ENCODE results near the gene COL1A1.

The COL1A1 gene

DNA sequence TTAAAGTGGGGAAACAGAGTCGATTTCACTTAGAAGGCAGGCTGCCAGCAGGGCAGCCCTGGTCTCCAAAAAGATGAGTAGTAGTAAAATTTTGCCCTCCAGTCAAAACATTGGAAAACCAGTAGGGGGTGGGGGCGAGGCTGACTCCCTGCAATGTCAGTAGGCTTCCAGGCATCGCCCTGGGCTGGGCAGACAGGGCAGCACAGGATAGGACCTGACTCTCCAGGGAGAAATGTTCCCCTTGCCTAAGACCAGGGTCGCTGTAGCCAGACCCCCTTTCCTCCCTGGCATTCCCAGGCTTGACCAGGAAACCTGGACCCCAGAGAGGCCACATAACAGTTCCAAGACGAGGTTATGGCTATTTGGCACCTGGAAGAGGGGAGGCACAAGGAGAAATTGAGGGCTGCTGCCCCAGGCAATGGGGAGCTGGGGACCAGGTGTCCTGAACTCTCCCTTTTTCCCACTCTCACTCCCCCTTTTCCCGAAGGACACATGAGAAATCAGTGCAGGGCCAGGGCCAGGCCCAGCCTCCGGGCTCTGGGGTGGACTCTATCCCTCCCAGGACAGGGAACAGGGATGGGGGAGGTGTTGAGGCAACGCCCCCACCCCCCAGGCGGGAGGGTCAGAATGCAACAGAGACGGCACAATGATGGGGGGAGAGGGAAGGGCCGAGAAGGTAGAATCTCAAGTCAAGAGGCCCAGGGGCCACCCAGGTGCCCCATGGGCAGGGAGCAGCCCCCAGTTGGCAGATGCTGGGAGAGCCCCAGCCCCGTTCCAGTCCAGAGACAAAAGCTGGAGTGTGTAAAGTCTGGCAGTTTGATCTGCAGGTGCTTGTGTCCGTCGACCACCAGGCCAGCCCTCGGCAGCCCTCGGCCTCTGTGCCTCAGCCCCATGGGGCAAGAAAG is 67.0 kb downstream of the COL1A1 start:
- no peak for DNase-seq (ENCODE audit: extremely low read depth, low read depth)
- no peak for TF ChIP-seq CTCF (IDR thresholded peaks at IDR 0.05; ENCODE audit: low read depth, low read length, missing control alignments)
- no peak overlapping the region for H3K4me3 ChIP-seq (replicated peaks; ENCODE audit: low read depth, low read length)

DNA sequence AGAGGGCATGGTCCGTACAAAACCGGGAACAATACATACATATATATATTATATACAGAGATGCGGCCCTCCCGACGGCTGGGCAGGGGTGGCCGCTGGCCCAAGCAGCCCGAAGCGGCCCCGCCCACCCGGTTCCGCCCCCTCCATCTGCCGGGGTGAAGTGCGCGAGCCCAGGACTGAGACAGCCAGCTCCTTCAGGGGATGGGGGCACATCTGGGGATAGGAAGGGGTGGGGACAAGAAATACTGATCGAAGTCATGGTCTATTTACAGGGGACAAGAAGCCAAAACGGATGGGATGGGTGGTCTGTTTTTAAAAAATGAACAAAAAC is 67.7 kb downstream of the COL1A1 start:
- TF ChIP-seq CTCF (IDR thresholded peaks at IDR 0.05; ENCODE audit: low read depth, low read length, missing control alignments), result no peak
- no peak for DNase-seq (ENCODE audit: extremely low read depth, low read depth)
- H3K4me3 ChIP-seq (replicated peaks; ENCODE audit: low read depth, low read length), result no peak overlapping the region
